GM12878 (cell line): ENCODE results near the gene SLC19A1. TPM values are rescaled to one million over a fixed set of nuclear protein-coding genes. Genes with fewer than 3 reads are reported as not detected.

Source experiments
- ATAC-seq: fragments of 200-7000 bp; cut with Tn5 transposase; 3 replicates; pipeline ENCODE4 v1.9.1; 2020; ENCODE audit warnings: mild to moderate bottlenecking, moderate library complexity
- BruUV-seq: library from RNA; stranded (reverse); fragments of 400-500 nt; replicated peaks from 2 replicates; lab custom pipeline; 2021; lab: Mats Ljungman, UMichigan
- CTCF ChIA-PET: fragments of 300-600 bp; sonication (Branson Sonifier 250); formaldehyde crosslinking; extraction: SDS; loops from one replicate; lab custom pipeline; 2021; ENCODE audit warnings: inconsistent platforms; lab: Yijun Ruan, JAX
- POLR2A ChIA-PET: fragments of 350-600 bp; formaldehyde crosslinking; extraction: SDS; loops from one replicate; lab custom pipeline; 2021; ENCODE audit warnings: inconsistent platforms; lab: Charles Lee
- RAD21 ChIA-PET: fragments of 300-600 bp; sonication (Branson Sonifier 250); formaldehyde crosslinking; loops from one replicate; lab custom pipeline; 2023; ENCODE audit warnings: antibody characterized with exemption; ENCODE audit not compliant: unreplicated experiment; lab: Charles Lee
- SMC1A ChIA-PET: fragments of 300-600 bp; sonication (Branson Sonifier 250); formaldehyde crosslinking; loops from one replicate; lab custom pipeline; 2023; ENCODE audit not compliant: unreplicated experiment, uncharacterized antibody; lab: Charles Lee
- DNase-seq: peaks from one replicate; pipeline ENCODE4 v3.0.0-alpha.2; 2011; ENCODE audit warnings: low read depth, low spot score
- FAIRE-seq: peaks from 3 replicates; lab custom pipeline; 2011; peaks lifted over from hg19 to GRCh38; lab: Jason Lieb, UNC
- H2AFZ ChIP-seq: 2 replicates; pipeline ENCODE4 v1.6.0; 2011; ENCODE audit warnings: low read depth, low read length, control low read depth; ENCODE audit not compliant: control insufficient read depth
- H3K27ac ChIP-seq: 2 replicates; pipeline ENCODE4 v1.5.1; 2011; ENCODE audit warnings: control low read depth; ENCODE audit not compliant: control insufficient read depth, insufficient read depth
- H3K27me3 ChIP-seq, 2 experiments: replicated peaks in 1 of 2; 2 replicates each; pipeline versions ENCODE4 v1.6.0 to v1.6.1; 2011; ENCODE audit warnings: low read length in 1 of 2; ENCODE audit not compliant: control insufficient read depth in 2 of 2, insufficient read depth in 2 of 2
- H3K36me3 ChIP-seq, 2 experiments: 2 replicates each; pipeline ENCODE4 v1.5.1; 2011; ENCODE audit warnings: low read length in 1 of 2; ENCODE audit not compliant: control insufficient read depth in 2 of 2, insufficient read depth in 2 of 2
- H3K4me1 ChIP-seq: 2 replicates; pipeline ENCODE4 v1.6.1; 2011; ENCODE audit warnings: mild to moderate bottlenecking, low read length, moderate library complexity, mixed read lengths; ENCODE audit not compliant: control insufficient read depth, insufficient read depth
- H3K4me2 ChIP-seq: 2 replicates; pipeline ENCODE4 v1.6.0; 2011; ENCODE audit warnings: control low read depth; ENCODE audit not compliant: control insufficient read depth, insufficient read depth
- H3K4me3 ChIP-seq: fragments of 200-600 bp; sonication (generic); 2 replicates; pipeline ENCODE4 v1.5.1; 2016
- H3K79me2 ChIP-seq: 2 replicates; pipeline ENCODE4 v1.6.0; 2011; ENCODE audit warnings: low read length; ENCODE audit not compliant: control insufficient read depth, insufficient read depth
- H3K9ac ChIP-seq: 2 replicates; pipeline ENCODE4 v1.8.0; 2011; ENCODE audit warnings: low read length, control low read depth, mixed read lengths; ENCODE audit not compliant: control insufficient read depth, insufficient read depth
- H3K9me3 ChIP-seq: replicated peaks from 3 replicates; pipeline ENCODE4 v1.5.1; 2011; ENCODE audit warnings: mild to moderate bottlenecking, low read length; ENCODE audit not compliant: control insufficient read depth, insufficient read depth
- H4K20me1 ChIP-seq: 2 replicates; pipeline ENCODE4 v1.6.0; 2011; ENCODE audit not compliant: control insufficient read depth, insufficient read depth
- MEF2A ChIP-seq: IDR thresholded peaks from 2 replicates; pipeline ENCODE4 v1.6.1; 2011; ENCODE audit warnings: low read depth, mild to moderate bottlenecking, low read length, moderate library complexity; ENCODE audit not compliant: insufficient read depth
- MEF2B ChIP-seq: fragments of 450-650 bp; IDR thresholded peaks from 2 replicates; pipeline ENCODE4 v1.6.1; 2018; ENCODE audit warnings: mild to moderate bottlenecking, moderate library complexity; ENCODE audit not compliant: partially characterized antibody, poor library complexity, severe bottlenecking
- MTA3 ChIP-seq: IDR thresholded peaks from 2 replicates; pipeline ENCODE4 v1.6.1; 2012; ENCODE audit warnings: low read length, inconsistent platforms, borderline replicate concordance
- NRF1 ChIP-seq: conservative IDR thresholded peaks from 2 replicates; pipeline ENCODE4 v1.6.1; 2011; ENCODE audit warnings: mild to moderate bottlenecking, low read depth, low read length, improper control_type of control experiment
- PBX3 ChIP-seq: IDR thresholded peaks from 2 replicates; pipeline ENCODE4 v1.6.1; 2011; ENCODE audit warnings: mild to moderate bottlenecking, low read depth, low read length, moderate library complexity; ENCODE audit not compliant: insufficient replicate concordance
- SIN3A ChIP-seq: IDR thresholded peaks from 2 replicates; pipeline ENCODE4 v1.6.1; 2012; ENCODE audit warnings: low read depth, low read length, improper control_type of control experiment
- TAF1 ChIP-seq: IDR thresholded peaks from 2 replicates; pipeline ENCODE4 v1.6.1; 2011; ENCODE audit warnings: mild to moderate bottlenecking, low read depth, low read length, borderline replicate concordance
- WGBS: methylation state at CpG from one replicate; pipeline ENCODE4 v1.1.6; 2016; ENCODE audit warnings: low lambda C conversion rate; ENCODE audit not compliant: insufficient replicate concordance, insufficient coverage; ENCODE audit errors: missing lambda C conversion rate; 5-methylcytosine and 5-hydroxymethylcytosine counted together
- in situ Hi-C: fragments of 300-500 bp; cut with MboI; formaldehyde crosslinking; loops from 9 replicates; pipeline ENCODE4 v1.14.3; 2018; ENCODE audit warnings: mixed read lengths
- intact Hi-C: fragments of 100-400 bp; cut with micrococcal nuclease; formaldehyde crosslinking; loops from one replicate; pipeline ENCODE4 v1.14.2; 2022; ENCODE audit not compliant: unreplicated experiment
- polyA plus RNA-seq, 11 experiments: library from polyadenylated mRNA; depleted of rRNA in 4 of 11; unstranded in 6 of 11; stranded (reverse) in 5 of 11; fragments of >200 nt; fragmentation: Nextera tagmentation in 4 of 11; fragmentation: Illumina TruSeq in 1 of 11; extraction: Ambion mirVana in 4 of 11; extraction: Trizol in 1 of 11; gene quantifications; 1 replicate in 1 of 11; 2 replicates in 10 of 11; pipeline versions ENCODE4 v1.2.1 to v1.2.3, GENCODE V29; 2011 to 2016; ENCODE audit warnings: inconsistent platforms in 2 of 11, missing spikeins in 2 of 11, low read depth in 1 of 11
- total RNA-seq, 4 experiments: library from RNA; depleted of rRNA in 3 of 4; stranded (reverse); fragments of >200 nt in 3 of 4; fragmentation: Illumina TruSeq in 1 of 4; extraction: Trizol in 1 of 4; gene quantifications; 2 replicates each; pipeline versions ENCODE4 v1.2.1 to v1.2.3, GENCODE V29; 2013 to 2021
- TF ChIP-seq, protein P1 (sequence below): IDR thresholded peaks from 2 replicates; pipeline ENCODE4 v1.6.1; 2012; ENCODE audit warnings: low read length, inconsistent platforms
- TF ChIP-seq, protein P2 (sequence below): IDR thresholded peaks from 2 replicates; pipeline ENCODE4 v1.6.1; 2011; ENCODE audit warnings: borderline replicate concordance, low read depth, mild to moderate bottlenecking, moderate library complexity, low read length; ENCODE audit not compliant: insufficient read depth, poor library complexity, severe bottlenecking

SLC19A1 gene
- total and polyA plus RNA-seq, 10 of the 15 experiments (the other 5 are each of a cell fraction or from before 2014, with no cell fraction given), result 0.42 to 49.7 (median 12.2) TPM

GRCh38 chr21:45496968-45497845, 45.0 kb downstream of the SLC19A1 start:
- FAIRE-seq (no peak), DNase-seq (no peak), ATAC-seq (no peak)
- H2AFZ ChIP-seq, result no peak overlapping the region
- in situ Hi-C loops, result no loop called here
- no peaks in the 10 kb centered on the region for H3K79me2 ChIP-seq
- no peaks in the 10 kb centered on the region for H4K20me1 ChIP-seq
- H3K36me3 ChIP-seq, result no peaks in the 10 kb centered on the region
- H3K27me3 ChIP-seq, result no peaks in the 10 kb centered on the region
- ChIA-PET RAD21 (no interaction called here), SMC1A (no interaction called here), CTCF (no interaction called here), POLR2A (no interaction called here)
- peaks cover 2% of the 10 kb centered on the region; the same call in 1 of the 2 replicates for H3K4me1 ChIP-seq
- no peaks in the 10 kb centered on the region; the same call in 2 of the 3 replicates for H3K9me3 ChIP-seq
- intact Hi-C loops, result no loop called here
- no peak overlapping the region for H3K27ac ChIP-seq
- WGBS, result 43% methylated on average over 22 of the region's 22 CpGs
- H3K4me3 ChIP-seq, result no peak overlapping the region
- H3K4me2 ChIP-seq, result no peak overlapping the region
- no TSS peak for BruUV-seq
- H3K9ac ChIP-seq, result no peak overlapping the region
- TF ChIP-seq PBX3 (no peak), MEF2B (no peak), MEF2A (no peak), TAF1 (no peak), NRF1 (no peak), MTA3 (no peak), SIN3A (no peak)
- TF ChIP-seq, protein P1, sequence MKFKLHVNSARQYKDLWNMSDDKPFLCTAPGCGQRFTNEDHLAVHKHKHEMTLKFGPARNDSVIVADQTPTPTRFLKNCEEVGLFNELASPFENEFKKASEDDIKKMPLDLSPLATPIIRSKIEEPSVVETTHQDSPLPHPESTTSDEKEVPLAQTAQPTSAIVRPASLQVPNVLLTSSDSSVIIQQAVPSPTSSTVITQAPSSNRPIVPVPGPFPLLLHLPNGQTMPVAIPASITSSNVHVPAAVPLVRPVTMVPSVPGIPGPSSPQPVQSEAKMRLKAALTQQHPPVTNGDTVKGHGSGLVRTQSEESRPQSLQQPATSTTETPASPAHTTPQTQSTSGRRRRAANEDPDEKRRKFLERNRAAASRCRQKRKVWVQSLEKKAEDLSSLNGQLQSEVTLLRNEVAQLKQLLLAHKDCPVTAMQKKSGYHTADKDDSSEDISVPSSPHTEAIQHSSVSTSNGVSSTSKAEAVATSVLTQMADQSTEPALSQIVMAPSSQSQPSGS, result no peak
- TF ChIP-seq, protein P2, sequence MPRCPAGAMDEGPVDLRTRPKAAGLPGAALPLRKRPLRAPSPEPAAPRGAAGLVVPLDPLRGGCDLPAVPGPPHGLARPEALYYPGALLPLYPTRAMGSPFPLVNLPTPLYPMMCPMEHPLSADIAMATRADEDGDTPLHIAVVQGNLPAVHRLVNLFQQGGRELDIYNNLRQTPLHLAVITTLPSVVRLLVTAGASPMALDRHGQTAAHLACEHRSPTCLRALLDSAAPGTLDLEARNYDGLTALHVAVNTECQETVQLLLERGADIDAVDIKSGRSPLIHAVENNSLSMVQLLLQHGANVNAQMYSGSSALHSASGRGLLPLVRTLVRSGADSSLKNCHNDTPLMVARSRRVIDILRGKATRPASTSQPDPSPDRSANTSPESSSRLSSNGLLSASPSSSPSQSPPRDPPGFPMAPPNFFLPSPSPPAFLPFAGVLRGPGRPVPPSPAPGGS, result no peak
